ENCODE measurements around the gene ANO3.

DNA sequence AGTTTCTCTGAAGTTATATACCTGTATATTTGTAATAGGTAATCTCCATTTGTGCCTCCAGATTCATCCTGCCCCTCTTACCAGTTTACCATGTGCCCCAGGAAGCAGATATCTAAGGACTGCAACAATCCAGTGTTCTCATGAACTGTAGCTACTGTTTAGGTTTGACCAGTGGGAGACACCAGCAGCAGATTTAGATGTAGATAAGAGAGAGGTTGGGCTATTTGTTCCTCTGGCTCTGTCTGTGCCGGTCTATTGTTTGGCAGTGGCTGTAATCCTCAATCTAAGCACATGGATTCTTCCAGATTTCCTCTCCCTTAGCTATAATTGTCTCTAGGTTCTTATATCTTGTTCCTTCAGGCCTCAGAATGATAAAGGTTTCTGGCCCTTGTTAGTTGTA is 88.4 kb downstream of the ANO3 start:
- TF ChIP-seq GATA3 (IDR thresholded peaks at IDR 0.05; ENCODE audit: low read depth, low read length) (no peak), GATA2 (IDR thresholded peaks at IDR 0.05; ENCODE audit: low read depth, low read length) (no peak; the same call in 1 of the 2 replicates)
